Activated naive CD8-positive, alpha-beta T cell (primary cell): ENCODE measurements around the gene TENM3.

Source experiments
- H3K27ac Mint-ChIP-seq: one replicate; pipeline ENCODE4 v1.8.0; 2021; ENCODE audit warnings: mixed read lengths
- H3K27me3 Mint-ChIP-seq: one replicate; pipeline ENCODE4 v1.8.0; 2021; ENCODE audit warnings: mixed read lengths
- H3K36me3 Mint-ChIP-seq: one replicate; pipeline ENCODE4 v1.8.0; 2021; ENCODE audit warnings: mixed read lengths
- H3K4me1 Mint-ChIP-seq: one replicate; pipeline ENCODE4 v1.8.0; 2021; ENCODE audit warnings: low read depth, mixed read lengths
- H3K4me3 Mint-ChIP-seq: one replicate; pipeline ENCODE4 v1.8.0; 2021; ENCODE audit warnings: mild to moderate bottlenecking, mixed read lengths
- H3K9me3 Mint-ChIP-seq: one replicate; pipeline ENCODE4 v1.8.0; 2021; ENCODE audit warnings: low read depth, mixed read lengths

TENM3 gene

GRCh38 chr4:182619660-182620059, 376.5 kb downstream of the TENM3 start:
- no peak overlapping the region for H3K27ac Mint-ChIP-seq
- peaks cover 1% of the 10 kb centered on the region for H3K27me3 Mint-ChIP-seq
- no peaks in the 10 kb centered on the region for H3K4me1 Mint-ChIP-seq
- no peaks in the 10 kb centered on the region for H3K9me3 Mint-ChIP-seq
- H3K36me3 Mint-ChIP-seq = no peaks in the 10 kb centered on the region
- H3K4me3 Mint-ChIP-seq = no peak overlapping the region

- Mint-ChIP-seq H3K36me3 (no peaks in the 10 kb centered on the region), H3K4me3 (no peak overlapping the region), H3K9me3 (no peaks in the 10 kb centered on the region), H3K27me3 (no peaks in the 10 kb centered on the region), H3K4me1 (no peaks in the 10 kb centered on the region), H3K27ac (no peak overlapping the region)
Measured at GRCh38 chr4:182620111-182620980, 377.1 kb downstream of the TENM3 start.

- H3K27ac Mint-ChIP-seq = no peak overlapping the region
- H3K36me3 Mint-ChIP-seq = no peaks in the 10 kb centered on the region
- H3K4me3 Mint-ChIP-seq = no peak overlapping the region
- H3K4me1 Mint-ChIP-seq = no peaks in the 10 kb centered on the region
- H3K9me3 Mint-ChIP-seq = no peaks in the 10 kb centered on the region
- peaks cover 2% of the 10 kb centered on the region for H3K27me3 Mint-ChIP-seq
Measured at GRCh38 chr4:182624281-182624680, 381.1 kb downstream of the TENM3 start.

GRCh38 chr4:182625193-182625592, 382.0 kb downstream of the TENM3 start:
- H3K36me3 Mint-ChIP-seq = no peaks in the 10 kb centered on the region
- H3K9me3 Mint-ChIP-seq = no peaks in the 10 kb centered on the region
- H3K4me3 Mint-ChIP-seq = no peak overlapping the region
- H3K27me3 Mint-ChIP-seq = peaks cover 2% of the 10 kb centered on the region
- no peaks in the 10 kb centered on the region for H3K4me1 Mint-ChIP-seq
- H3K27ac Mint-ChIP-seq = no peak overlapping the region

GRCh38 chr4:182627996-182628395, 384.8 kb downstream of the TENM3 start:
- Mint-ChIP-seq H3K4me3 (no peak overlapping the region), H3K4me1 (no peaks in the 10 kb centered on the region), H3K9me3 (no peaks in the 10 kb centered on the region), H3K36me3 (no peaks in the 10 kb centered on the region), H3K27ac (no peak overlapping the region), H3K27me3 (peaks cover 4% of the 10 kb centered on the region)

GRCh38 chr4:182628544-182628943, 385.3 kb downstream of the TENM3 start:
- H3K4me3 Mint-ChIP-seq = no peak overlapping the region
- no peaks in the 10 kb centered on the region for H3K4me1 Mint-ChIP-seq
- no peaks in the 10 kb centered on the region for H3K36me3 Mint-ChIP-seq
- H3K27ac Mint-ChIP-seq = no peak overlapping the region
- peaks cover 4% of the 10 kb centered on the region for H3K27me3 Mint-ChIP-seq
- no peaks in the 10 kb centered on the region for H3K9me3 Mint-ChIP-seq

GRCh38 chr4:182629096-182629495, 385.9 kb downstream of the TENM3 start:
- Mint-ChIP-seq H3K4me3 (no peak overlapping the region), H3K36me3 (no peaks in the 10 kb centered on the region), H3K9me3 (no peaks in the 10 kb centered on the region), H3K4me1 (no peaks in the 10 kb centered on the region), H3K27ac (no peak overlapping the region), H3K27me3 (peaks cover 4% of the 10 kb centered on the region)

GRCh38 chr4:182640491-182640890, 397.3 kb downstream of the TENM3 start:
- no peaks in the 10 kb centered on the region for H3K4me1 Mint-ChIP-seq
- H3K27me3 Mint-ChIP-seq = no peaks in the 10 kb centered on the region
- H3K4me3 Mint-ChIP-seq = no peak overlapping the region
- no peaks in the 10 kb centered on the region for H3K36me3 Mint-ChIP-seq
- no peak overlapping the region for H3K27ac Mint-ChIP-seq
- H3K9me3 Mint-ChIP-seq = no peaks in the 10 kb centered on the region

GRCh38 chr4:182640932-182641331, 397.7 kb downstream of the TENM3 start:
- no peaks in the 10 kb centered on the region for H3K9me3 Mint-ChIP-seq
- no peak overlapping the region for H3K4me3 Mint-ChIP-seq
- H3K4me1 Mint-ChIP-seq = no peaks in the 10 kb centered on the region
- H3K36me3 Mint-ChIP-seq = no peaks in the 10 kb centered on the region
- no peaks in the 10 kb centered on the region for H3K27me3 Mint-ChIP-seq
- H3K27ac Mint-ChIP-seq = no peak overlapping the region

- Mint-ChIP-seq H3K27ac (no peak overlapping the region), H3K4me1 (no peaks in the 10 kb centered on the region), H3K4me3 (no peak overlapping the region), H3K9me3 (no peaks in the 10 kb centered on the region), H3K27me3 (no peaks in the 10 kb centered on the region), H3K36me3 (no peaks in the 10 kb centered on the region)
Measured at GRCh38 chr4:182642831-182643230, 399.6 kb downstream of the TENM3 start.

- no peaks in the 10 kb centered on the region for H3K9me3 Mint-ChIP-seq
- H3K4me1 Mint-ChIP-seq = no peaks in the 10 kb centered on the region
- no peak overlapping the region for H3K27ac Mint-ChIP-seq
- no peaks in the 10 kb centered on the region for H3K27me3 Mint-ChIP-seq
- H3K36me3 Mint-ChIP-seq = no peaks in the 10 kb centered on the region
- no peak overlapping the region for H3K4me3 Mint-ChIP-seq
Measured at GRCh38 chr4:182643801-182644682, 400.8 kb downstream of the TENM3 start.

GRCh38 chr4:182644683-182645050, 401.5 kb downstream of the TENM3 start:
- Mint-ChIP-seq H3K9me3 (no peaks in the 10 kb centered on the region), H3K27me3 (no peaks in the 10 kb centered on the region), H3K36me3 (no peaks in the 10 kb centered on the region), H3K4me3 (no peak overlapping the region), H3K4me1 (no peaks in the 10 kb centered on the region), H3K27ac (no peak overlapping the region)

- H3K4me1 Mint-ChIP-seq = no peaks in the 10 kb centered on the region
- H3K27me3 Mint-ChIP-seq = peaks cover 2% of the 10 kb centered on the region
- no peak overlapping the region for H3K27ac Mint-ChIP-seq
- no peak overlapping the region for H3K4me3 Mint-ChIP-seq
- no peaks in the 10 kb centered on the region for H3K36me3 Mint-ChIP-seq
- no peaks in the 10 kb centered on the region for H3K9me3 Mint-ChIP-seq
Measured at GRCh38 chr4:182645511-182645910, 402.3 kb downstream of the TENM3 start.

- H3K27me3 Mint-ChIP-seq = peaks cover 3% of the 10 kb centered on the region
- H3K4me1 Mint-ChIP-seq = no peaks in the 10 kb centered on the region
- no peaks in the 10 kb centered on the region for H3K9me3 Mint-ChIP-seq
- no peaks in the 10 kb centered on the region for H3K36me3 Mint-ChIP-seq
- H3K4me3 Mint-ChIP-seq = no peak overlapping the region
- H3K27ac Mint-ChIP-seq = no peak overlapping the region
Measured at GRCh38 chr4:182647646-182648300, 404.6 kb downstream of the TENM3 start.

GRCh38 chr4:182648766-182649165, 405.6 kb downstream of the TENM3 start:
- Mint-ChIP-seq H3K4me1 (no peaks in the 10 kb centered on the region), H3K27me3 (peaks cover 3% of the 10 kb centered on the region), H3K4me3 (no peak overlapping the region), H3K9me3 (no peaks in the 10 kb centered on the region), H3K36me3 (no peaks in the 10 kb centered on the region), H3K27ac (no peak overlapping the region)
